ENCODE data around the gene QTRT2. TPM values are rescaled to one million over a fixed set of nuclear protein-coding genes. Genes with fewer than 3 reads are reported as not detected.

Gene QTRT2
- total RNA-seq, 2 experiments from 2014 or later, result 23.0 to 27.8 TPM

Other genes with a start within 250 kb of the QTRT2 start
- 1 to 10 TPM in 1 of 2 experiments, under 1 TPM in 1; 0.67 to 1.3 TPM for gene GRAMD1C, start 217.9 kb upstream of the QTRT2 start, total RNA-seq
- 1 to 10 TPM; 5.4 TPM for gene ZDHHC23, start 108.7 kb upstream of the QTRT2 start, total RNA-seq
- gene CCDC191, start 211 bp upstream of the QTRT2 start, total RNA-seq, result 1 to 10 TPM; 1.8 to 2.0 TPM
- gene DRD3, start 122.3 kb downstream of the QTRT2 start, total RNA-seq, result not detected
- gene ZNF80, start 180.8 kb downstream of the QTRT2 start, total RNA-seq, result under 1 TPM; 0.44 to 0.67 TPM
- 1 to 10 TPM; 7.3 to 8.8 TPM for gene TIGIT, start 237.3 kb downstream of the QTRT2 start, total RNA-seq

Measured in activated naive CD4-positive, alpha-beta T cell treated with anti-CD3 and anti-CD28 coated beads for 36 hours (primary cell).